Neural cell (in vitro differentiated cells): ENCODE results near the gene PTPRC. TPM values are rescaled to one million over a fixed set of nuclear protein-coding genes. Genes with fewer than 3 reads are reported as not detected.

ENCODE experiments used
- H2AFZ ChIP-seq: fragments of 200-600, 300-800 bp; sonication (generic), shearing (Covaris generic); 2 replicates; pipeline ENCODE4 v1.6.0; 2014; ENCODE audit warnings: low read depth, mild to moderate bottlenecking, antibody characterized with exemption, low read length, moderate library complexity
- H3F3A ChIP-seq: fragments of 200-600 bp; shearing (Covaris generic); 2 replicates; pipeline ENCODE4 v1.6.1; 2016; ENCODE audit warnings: mild to moderate bottlenecking, moderate library complexity, mixed read lengths, antibody characterized with exemption, low read length; ENCODE audit not compliant: insufficient read depth, poor library complexity, severe bottlenecking
- H3K27ac ChIP-seq: fragments of 200-600, 300-800 bp; sonication (generic), shearing (Covaris generic); 2 replicates; pipeline ENCODE4 v1.5.1; 2014; ENCODE audit warnings: mild to moderate bottlenecking, low read length, moderate library complexity
- H3K27me3 ChIP-seq: fragments of 300-800, 200-600 bp; sonication (generic), shearing (Covaris generic); 2 replicates; pipeline ENCODE4 v1.6.0; 2014; ENCODE audit warnings: mild to moderate bottlenecking, low read depth, low read length, moderate library complexity; ENCODE audit not compliant: insufficient read depth
- H3K36me3 ChIP-seq: fragments of 300-800, 200-600 bp; sonication (generic), shearing (Covaris generic); 2 replicates; pipeline ENCODE4 v1.5.1; 2014; ENCODE audit warnings: mild to moderate bottlenecking, antibody characterized with exemption, low read length, moderate library complexity; ENCODE audit not compliant: insufficient read depth
- H3K4me2 ChIP-seq: fragments of 300-800, 200-600 bp; sonication (generic), shearing (Covaris generic); 2 replicates; pipeline ENCODE4 v1.6.0; 2014; ENCODE audit warnings: mild to moderate bottlenecking, low read length
- H3K4me3 ChIP-seq: fragments of 300-800, 200-600 bp; sonication (generic), shearing (Covaris generic); 2 replicates; pipeline ENCODE4 v1.5.1; 2014; ENCODE audit warnings: mild to moderate bottlenecking, low read length, moderate library complexity
- H3K79me2 ChIP-seq: fragments of 200-600 bp; shearing (Covaris generic); replicated peaks from 2 replicates; pipeline ENCODE4 v1.6.0; 2014; ENCODE audit warnings: mild to moderate bottlenecking, low read length, moderate library complexity; ENCODE audit not compliant: insufficient read depth
- H3K9ac ChIP-seq: fragments of 300-800, 200-600 bp; sonication (generic), shearing (Covaris generic); 2 replicates; pipeline ENCODE4 v1.6.1; 2016; ENCODE audit warnings: mild to moderate bottlenecking, low read length, mixed read lengths
- H3K9me2 ChIP-seq: fragments of 200-600 bp; shearing (Covaris generic); 2 replicates; pipeline ENCODE4 v1.6.1; 2016; ENCODE audit warnings: mild to moderate bottlenecking, low read length, mixed read lengths; ENCODE audit not compliant: insufficient read depth
- H3K9me3 ChIP-seq: fragments of 200-600, 300-800 bp; sonication (generic), shearing (Covaris generic); 2 replicates; pipeline ENCODE4 v1.6.1; 2016; ENCODE audit warnings: mild to moderate bottlenecking, mixed run types, low read length, moderate library complexity, mixed read lengths
- H4K20me1 ChIP-seq: fragments of 200-600 bp; shearing (Covaris generic); 2 replicates; pipeline ENCODE4 v1.6.1; 2016; ENCODE audit warnings: mild to moderate bottlenecking, mixed run types; ENCODE audit not compliant: insufficient read depth
- EP300 ChIP-seq: fragments of 450-650 bp; conservative IDR thresholded peaks from 2 replicates; pipeline ENCODE4 v1.6.1; 2014; ENCODE audit warnings: antibody characterized with exemption, mild to moderate bottlenecking, moderate library complexity; ENCODE audit not compliant: poor library complexity, severe bottlenecking
- EZH2 ChIP-seq: fragments of 200-600, 300-800 bp; shearing (Covaris generic), sonication (generic); IDR thresholded peaks from 2 replicates; pipeline ENCODE4 v1.6.1; 2014; ENCODE audit warnings: antibody characterized with exemption, low read length, borderline replicate concordance, mild to moderate bottlenecking; ENCODE audit not compliant: insufficient read depth, poor library complexity, severe bottlenecking
- MXI1 ChIP-seq: fragments of 450-650 bp; conservative IDR thresholded peaks from 2 replicates; pipeline ENCODE4 v1.6.1; 2014; ENCODE audit warnings: antibody characterized with exemption, mild to moderate bottlenecking; ENCODE audit not compliant: poor library complexity, severe bottlenecking
- POLR2AphosphoS5 ChIP-seq: IDR thresholded peaks from 2 replicates; pipeline ENCODE4 v1.6.1; 2012
- RAD21 ChIP-seq: fragments of 450-650 bp; conservative IDR thresholded peaks from 2 replicates; pipeline ENCODE4 v1.6.1; 2014; ENCODE audit warnings: antibody characterized with exemption, mild to moderate bottlenecking, moderate library complexity
- REST ChIP-seq: IDR thresholded peaks from 2 replicates; pipeline ENCODE4 v1.6.1; 2012; ENCODE audit warnings: borderline replicate concordance
- SMC3 ChIP-seq: fragments of 450-650 bp; conservative IDR thresholded peaks from 2 replicates; pipeline ENCODE4 v1.6.1; 2014; ENCODE audit warnings: antibody characterized with exemption, mild to moderate bottlenecking, moderate library complexity; ENCODE audit not compliant: poor library complexity
- TAF1 ChIP-seq: IDR thresholded peaks from 2 replicates; pipeline ENCODE4 v1.6.1; 2012; ENCODE audit warnings: low read depth
- polyA plus RNA-seq: library from polyadenylated mRNA; depleted of rRNA; stranded (reverse); fragments of >200 nt; gene quantifications from 2 replicates; pipeline ENCODE4 v1.2.3, GENCODE V29; 2014
- TF ChIP-seq, protein P1 (sequence below): fragments of 450-650 bp; IDR thresholded peaks from 2 replicates; pipeline ENCODE4 v1.5.1; 2014; ENCODE audit warnings: antibody characterized with exemption, mild to moderate bottlenecking, moderate library complexity; ENCODE audit not compliant: poor library complexity, severe bottlenecking

Gene PTPRC
- polyA plus RNA-seq, 1 donor from 2014 or later = 0.12 TPM

- no peaks in the 10 kb centered on the region for H3K27me3 ChIP-seq
- no peaks in the 10 kb centered on the region for H3K9me3 ChIP-seq
- H3F3A ChIP-seq = no peaks in the 10 kb centered on the region
- no peaks in the 10 kb centered on the region for H3K9me2 ChIP-seq
- H3K27ac ChIP-seq = no peak overlapping the region
- H3K9ac ChIP-seq = no peak overlapping the region
- no peaks in the 10 kb centered on the region for H3K36me3 ChIP-seq
- no peaks in the 10 kb centered on the region for H4K20me1 ChIP-seq
- H3K4me3 ChIP-seq = no peak overlapping the region
- no peak overlapping the region for H2AFZ ChIP-seq
- H3K4me2 ChIP-seq = no peak overlapping the region
- TF ChIP-seq EP300 (no peak), TAF1 (no peak), POLR2AphosphoS5 (no peak), MXI1 (no peak), EZH2 (no peak), REST (no peak), RAD21 (no peak), SMC3 (no peak)
- TF ChIP-seq, protein P1, sequence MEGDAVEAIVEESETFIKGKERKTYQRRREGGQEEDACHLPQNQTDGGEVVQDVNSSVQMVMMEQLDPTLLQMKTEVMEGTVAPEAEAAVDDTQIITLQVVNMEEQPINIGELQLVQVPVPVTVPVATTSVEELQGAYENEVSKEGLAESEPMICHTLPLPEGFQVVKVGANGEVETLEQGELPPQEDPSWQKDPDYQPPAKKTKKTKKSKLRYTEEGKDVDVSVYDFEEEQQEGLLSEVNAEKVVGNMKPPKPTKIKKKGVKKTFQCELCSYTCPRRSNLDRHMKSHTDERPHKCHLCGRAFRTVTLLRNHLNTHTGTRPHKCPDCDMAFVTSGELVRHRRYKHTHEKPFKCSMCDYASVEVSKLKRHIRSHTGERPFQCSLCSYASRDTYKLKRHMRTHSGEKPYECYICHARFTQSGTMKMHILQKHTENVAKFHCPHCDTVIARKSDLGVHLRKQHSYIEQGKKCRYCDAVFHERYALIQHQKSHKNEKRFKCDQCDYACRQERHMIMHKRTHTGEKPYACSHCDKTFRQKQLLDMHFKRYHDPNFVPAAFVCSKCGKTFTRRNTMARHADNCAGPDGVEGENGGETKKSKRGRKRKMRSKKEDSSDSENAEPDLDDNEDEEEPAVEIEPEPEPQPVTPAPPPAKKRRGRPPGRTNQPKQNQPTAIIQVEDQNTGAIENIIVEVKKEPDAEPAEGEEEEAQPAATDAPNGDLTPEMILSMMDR = no peak
- H3K79me2 ChIP-seq = no peaks in the 10 kb centered on the region
Observed at GRCh38 chr1:198639671-198640143, 867 bp downstream of the PTPRC start.

GRCh38 chr1:198640174-198640573 is 1.3 kb downstream of the PTPRC start:
- Histone ChIP-seq H3F3A (no peaks in the 10 kb centered on the region), H3K9ac (no peak overlapping the region), H3K4me2 (no peak overlapping the region), H3K4me3 (no peak overlapping the region), H3K27me3 (no peaks in the 10 kb centered on the region), H4K20me1 (no peaks in the 10 kb centered on the region), H3K9me3 (no peaks in the 10 kb centered on the region), H3K27ac (no peak overlapping the region), H3K9me2 (no peaks in the 10 kb centered on the region), H3K36me3 (no peaks in the 10 kb centered on the region), H3K79me2 (no peaks in the 10 kb centered on the region), H2AFZ (no peak overlapping the region)
- no peak for TF ChIP-seq POLR2AphosphoS5
- no peak for TF ChIP-seq REST
- no peak for TF ChIP-seq TAF1
- TF ChIP-seq, protein P1 = no peak
- no peak for TF ChIP-seq MXI1
- no peak for TF ChIP-seq SMC3
- no peak for TF ChIP-seq EP300
